GM18508 (cell line): ENCODE data around the gene F5.

Source experiments
- ATAC-seq: cut with Tn5 transposase; IDR thresholded peaks from one replicate; pipeline ENCODE4 v1.9.1; 2021; ENCODE audit warnings: moderate number of reproducible peaks; ENCODE audit not compliant: insufficient read depth, unreplicated experiment

Gene F5

GRCh38 chr1:169484683-169485430 is 101.4 kb downstream of the F5 start:
- ATAC-seq: peak; percentile 15

GRCh38 chr1:169484101-169484500 is 102.2 kb downstream of the F5 start:
- ATAC-seq: no peak

GRCh38 chr1:169483500-169483966 is 102.7 kb downstream of the F5 start:
- no peak for ATAC-seq

GRCh38 chr1:169479363-169480066 is 106.8 kb downstream of the F5 start:
- ATAC-seq: no peak

GRCh38 chr1:169478094-169478672 is 108.1 kb downstream of the F5 start:
- ATAC-seq: no peak

GRCh38 chr1:169475806-169476387 is 110.4 kb downstream of the F5 start:
- no peak for ATAC-seq

GRCh38 chr1:169474302-169474995 is 111.8 kb downstream of the F5 start:
- no peak for ATAC-seq

- no peak for ATAC-seq
Measured at GRCh38 chr1:169473347-169473746, 112.9 kb downstream of the F5 start.

GRCh38 chr1:169472738-169473137 is 113.5 kb downstream of the F5 start:
- ATAC-seq: no peak

GRCh38 chr1:169468982-169469381 is 117.3 kb downstream of the F5 start:
- ATAC-seq: no peak

GRCh38 chr1:169466259-169467230 is 119.7 kb downstream of the F5 start:
- ATAC-seq: no peak

GRCh38 chr1:169465281-169465680 is 121.0 kb downstream of the F5 start:
- ATAC-seq: no peak
